ENCODE results near the gene ANKRD24.

- TF ChIP-seq CTCF (IDR thresholded peaks at IDR 0.05; ENCODE audit: extremely low read depth in 1 of 2, insufficient read depth in 1 of 2, low read depth in 1 of 2, low read length in 2 of 2) (no peak), POLR2AphosphoS5 (IDR thresholded peaks at IDR 0.05; ENCODE audit: insufficient read depth, low read depth, low read length) (no peak)
Measured at GRCh38 chr19:4272894-4273293, 90.4 kb downstream of the ANKRD24 start.
